K562 (cell line): Measurements from ENCODE around the gene EPHB6. TPM values are rescaled to one million over a fixed set of nuclear protein-coding genes. Genes with fewer than 3 reads are reported as not detected.

Source experiments
- ATF3 ChIP-seq, 2 experiments: fragments of 450-650 bp in 1 of 2; sonication (generic) in 1 of 2; formaldehyde crosslinking in 1 of 2; IDR thresholded peaks in 1 of 2; conservative IDR thresholded peaks in 1 of 2; 2 replicates each; pipeline versions ENCODE4 v1.6.1 to v1.8.1; 2016 to 2023; ENCODE audit warnings: mild to moderate bottlenecking in 2 of 2, moderate library complexity in 2 of 2, inconsistent platforms in 1 of 2, missing genetic modification reagents in 1 of 2
- CBFA2T3 ChIP-seq: fragments of 450-650 bp; IDR thresholded peaks from 2 replicates; pipeline ENCODE4 v1.6.1; 2017
- CBX2 ChIP-seq: fragments of 200-600 bp; sonication (generic); IDR thresholded peaks from one replicate; pipeline ENCODE4 v1.6.1; 2012; ENCODE audit warnings: mild to moderate bottlenecking, low read length, inconsistent platforms; ENCODE audit not compliant: insufficient read depth, poor library complexity, severe bottlenecking
- CEBPB ChIP-seq: fragments of 450-650 bp; IDR thresholded peaks from 2 replicates; pipeline ENCODE4 v1.6.1; 2016; ENCODE audit warnings: missing genetic modification characterization, missing compliant biosample characterization
- CREB3 ChIP-seq: fragments of 450-650 bp; conservative IDR thresholded peaks from 2 replicates; pipeline ENCODE4 v1.6.1; 2016; ENCODE audit warnings: missing genetic modification characterization, low read depth, mild to moderate bottlenecking, missing compliant biosample characterization, moderate library complexity
- CREBBP ChIP-seq: IDR thresholded peaks from one replicate; pipeline ENCODE4 v1.6.1; 2012; ENCODE audit warnings: low read depth, mild to moderate bottlenecking, control low read depth, inconsistent platforms, low read length
- CREM ChIP-seq: IDR thresholded peaks from 2 replicates; pipeline ENCODE4 v1.6.1; 2014; ENCODE audit warnings: antibody characterized with exemption, low read depth
- DACH1 ChIP-seq: fragments of 450-650 bp; IDR thresholded peaks from 2 replicates; pipeline ENCODE4 v1.6.1; 2018; ENCODE audit not compliant: partially characterized antibody
- DMBX1 ChIP-seq: fragments of 250-450 bp; sonication (Bioruptor Pico); IDR thresholded peaks from 2 replicates; pipeline ENCODE4 v1.8.0; 2022; ENCODE audit warnings: inconsistent platforms, mild to moderate bottlenecking, moderate library complexity, borderline replicate concordance
- DPF2 ChIP-seq: fragments of 450-650 bp; IDR thresholded peaks from 2 replicates; pipeline ENCODE4 v1.6.1; 2016
- HDAC6 ChIP-seq: IDR thresholded peaks from 2 replicates; pipeline ENCODE4 v1.6.1; 2012; ENCODE audit warnings: low read depth, mild to moderate bottlenecking, control low read depth, inconsistent platforms, low read length, moderate library complexity
- IRF1 ChIP-seq: sonication (generic); formaldehyde crosslinking; IDR thresholded peaks from 2 replicates; pipeline ENCODE4 v1.8.0; 2022; ENCODE audit warnings: missing genetic modification reagents, mild to moderate bottlenecking, borderline replicate concordance
- KDM5B ChIP-seq: fragments of 200-600 bp; sonication (generic); IDR thresholded peaks from 2 replicates; pipeline ENCODE4 v1.6.1; 2012; ENCODE audit warnings: low read depth, mild to moderate bottlenecking, moderate library complexity, low read length, control low read depth, inconsistent platforms; ENCODE audit not compliant: insufficient replicate concordance
- MAFG ChIP-seq: fragments of 450-650 bp; conservative IDR thresholded peaks from 2 replicates; pipeline ENCODE4 v1.6.1; 2016; ENCODE audit warnings: missing genetic modification characterization, missing compliant biosample characterization
- NKRF ChIP-seq: fragments of 450-650 bp; IDR thresholded peaks from 2 replicates; pipeline ENCODE4 v1.6.1; 2016; ENCODE audit warnings: borderline replicate concordance
- SMARCB1 ChIP-seq: IDR thresholded peaks from 2 replicates; pipeline ENCODE4 v1.6.1; 2011; ENCODE audit warnings: improper control_type of control experiment, low read depth; ENCODE audit not compliant: insufficient read length
- SMARCE1 ChIP-seq: fragments of 450-650 bp; IDR thresholded peaks from 2 replicates; pipeline ENCODE4 v1.7.1; 2016; ENCODE audit warnings: mild to moderate bottlenecking
- ZBTB12 ChIP-seq: fragments of 250-450 bp; sonication (Bioruptor Pico); IDR thresholded peaks from 2 replicates; pipeline ENCODE4 v1.4.0; 2020
- ZEB2 ChIP-seq: fragments of 450-650 bp; IDR thresholded peaks from 2 replicates; pipeline ENCODE4 v1.6.1; 2016
- ZNF3 ChIP-seq: fragments of 250-450 bp; sonication (Bioruptor Pico); IDR thresholded peaks from 2 replicates; pipeline ENCODE4 v1.5.0; 2021; ENCODE audit warnings: mild to moderate bottlenecking, moderate library complexity
- polyA plus RNA-seq, 8 experiments: library from polyadenylated mRNA; depleted of rRNA in 4 of 8; stranded (reverse) in 5 of 8; unstranded in 3 of 8; fragments of >200 nt; fragmentation: Nextera tagmentation in 2 of 8; fragmentation: Illumina TruSeq in 1 of 8; extraction: Ambion mirVana in 2 of 8; extraction: Trizol in 1 of 8; gene quantifications; 2 replicates each; pipeline versions ENCODE4 v1.2.1 to v1.2.3, GENCODE V29; 2011 to 2014; ENCODE audit warnings: inconsistent platforms in 1 of 8, missing spikeins in 1 of 8
- total RNA-seq, 7 experiments: library from RNA; depleted of rRNA in 6 of 7; stranded (reverse); fragments of >200 nt in 6 of 7; fragmentation: Illumina TruSeq in 2 of 7; extraction: Trizol in 2 of 7; gene quantifications; 2 replicates each; pipeline versions ENCODE4 v1.2.1 to v1.2.3, GENCODE V29; 2011 to 2021; ENCODE audit warnings: low replicate concordance in 1 of 7

Gene EPHB6
- total and polyA plus RNA-seq, 9 of the 15 experiments (the other 6 are each of a cell fraction or from before 2014, with no cell fraction given) = 1.4 to 123 (median 7.6) TPM

GRCh38 chr7:142832417-142832816, 22.5 kb upstream of the EPHB6 start (continued):
- TF ChIP-seq CREBBP (no peak), NKRF (no peak), CBFA2T3 (peak; percentile 44), SMARCE1 (peak; percentile 28; the same call in 1 of the 2 replicates), DPF2 (peak; percentile 45; the same call in 1 of the 2 replicates), CREM (no peak), IRF1 (CRISPR knock-in tag) (no peak), ZBTB12 (CRISPR knock-in tag) (no peak), CREB3 (tag) (no peak), CBX2 (no peak), ZEB2 (no peak), DMBX1 (CRISPR knock-in tag) (no peak), CEBPB (tag) (0 out of 2 replicates have a peak, but pooled peaks have one; percentile 16), ZNF3 (CRISPR knock-in tag) (no peak), SMARCB1 (no peak), DACH1 (no peak), KDM5B (no peak), MAFG (tag) (peak; percentile 47; the same call in 1 of the 2 replicates), HDAC6 (no peak), ATF3 (IDR thresholded peaks at IDR 0.05) (peak; percentile 58), ATF3 (CRISPR knock-in tag; conservative IDR thresholded peaks at IDR 0.05) (no peak)
- TF ChIP-seq, all 486 proteins: peak for 14
